RCC 7860 (cell line): ENCODE results near the gene CREB1.

ENCODE experiments used
- DNase-seq: peaks from one replicate; pipeline ENCODE4 v3.0.0-alpha.2; 2015; ENCODE audit warnings: low spot score
- FAIRE-seq: peaks from 2 replicates; lab custom pipeline; 2012; peaks lifted over from hg19 to GRCh38; lab: Jason Lieb, UNC

Gene CREB1

GRCh38 chr2:207502577-207503198, 27.1 kb upstream of the CREB1 start:
- FAIRE-seq (no peak), DNase-seq (no peak)

GRCh38 chr2:207503234-207503633, 26.5 kb upstream of the CREB1 start:
- DNase-seq (peak; percentile 42), FAIRE-seq (no peak)

- peak; percentile 51 for FAIRE-seq
- DNase-seq, result peak; percentile 58
These were observed 25.1 kb upstream of the CREB1 start for GRCh38 chr2:207504513-207505170.

GRCh38 chr2:207505171-207505570, 24.6 kb upstream of the CREB1 start:
- DNase-seq, result peak; percentile 34
- no peak for FAIRE-seq

- peak; percentile 94 for DNase-seq
- peak; percentile 96 for FAIRE-seq
These were observed 24.0 kb upstream of the CREB1 start for GRCh38 chr2:207505728-207506127.

GRCh38 chr2:207506426-207506825, 23.3 kb upstream of the CREB1 start:
- FAIRE-seq (no peak), DNase-seq (no peak)

GRCh38 chr2:207510148-207510547, 19.6 kb upstream of the CREB1 start:
- FAIRE-seq, result no peak
- DNase-seq, result no peak

GRCh38 chr2:207511851-207512250, 17.9 kb upstream of the CREB1 start:
- FAIRE-seq, result no peak

GRCh38 chr2:207512356-207512755, 17.4 kb upstream of the CREB1 start:
- FAIRE-seq (no peak), DNase-seq (no peak)

More at GRCh38 chr2:207511851-207512250, 17.9 kb upstream of the CREB1 start:
- DNase-seq, result no peak

- peak; percentile 98 for DNase-seq
- FAIRE-seq, result peak; percentile 98
These were observed 16.1 kb upstream of the CREB1 start for GRCh38 chr2:207513551-207514257.

GRCh38 chr2:207514451-207514850, 15.3 kb upstream of the CREB1 start:
- FAIRE-seq (no peak), DNase-seq (no peak)

- FAIRE-seq, result no peak
- no peak for DNase-seq
These were observed 14.1 kb upstream of the CREB1 start for GRCh38 chr2:207515671-207516070.

- DNase-seq, result no peak
- no peak for FAIRE-seq
These were observed 13.6 kb upstream of the CREB1 start for GRCh38 chr2:207516206-207516605.

GRCh38 chr2:207523005-207523404, 6.8 kb upstream of the CREB1 start:
- DNase-seq, result no peak
- no peak for FAIRE-seq

- DNase-seq (no peak), FAIRE-seq (no peak)
These were observed 4.5 kb upstream of the CREB1 start for GRCh38 chr2:207525296-207525695.

- FAIRE-seq (no peak), DNase-seq (peak; percentile 34)
These were observed 807 bp upstream of the CREB1 start for GRCh38 chr2:207528980-207529329.

- DNase-seq (peak; percentile 26), FAIRE-seq (no peak)
These were observed 634 bp downstream of the CREB1 start for GRCh38 chr2:207530160-207531031.

- DNase-seq, result no peak
- FAIRE-seq, result no peak
These were observed 1.5 kb downstream of the CREB1 start for GRCh38 chr2:207531032-207531952.

- no peak for DNase-seq
- FAIRE-seq, result no peak
These were observed 2.9 kb downstream of the CREB1 start for GRCh38 chr2:207532676-207533075.

GRCh38 chr2:207533461-207534008, 3.8 kb downstream of the CREB1 start:
- DNase-seq (no peak), FAIRE-seq (no peak)
